ENCODE data around the gene HMCN2. TPM values are rescaled to one million over a fixed set of nuclear protein-coding genes. Genes with fewer than 3 reads are reported as not detected.
"Not testable (repeated sequence)": the region's sequence is repeated elsewhere in the genome, so short reads cannot be mapped to it uniquely, and the experiment has no call there.

HMCN2 gene
- total and polyA plus RNA-seq, 2 donors (not counting 3 experiments of a cell fraction or from before 2014, with no cell fraction given): 0.04 to 0.24 TPM

DNA sequence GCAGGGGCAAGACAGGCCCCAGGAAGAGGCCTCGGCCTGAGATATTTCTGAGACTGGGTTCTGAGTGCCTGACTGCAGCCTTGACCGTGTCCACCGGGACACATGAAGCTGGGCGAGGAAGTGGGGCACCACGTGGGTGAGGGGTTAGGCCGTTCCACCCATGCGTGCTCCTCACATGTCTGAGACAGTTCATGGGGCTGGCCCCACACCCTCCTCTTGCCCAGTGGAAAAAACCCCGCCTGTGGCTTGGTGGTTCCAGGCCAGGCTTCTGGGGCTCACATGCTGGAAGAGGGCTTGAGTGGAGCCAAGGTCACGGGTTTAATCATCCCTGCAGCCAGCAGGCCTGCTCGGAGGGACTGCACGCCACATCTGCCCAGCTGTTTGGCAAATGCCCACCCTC, 11.4 kb downstream of the HMCN2 start:
- BruUV-seq (replicated peaks): no TSS peak
- H4K20me1 ChIP-seq (replicated peaks; ENCODE audit: control insufficient read depth, extremely low read depth, insufficient read depth, low read length): no peaks in the 10 kb centered on the region
- H3K27me3 ChIP-seq (ENCODE audit: control insufficient read depth in 2 of 2, insufficient read depth in 2 of 2, low read length in 2 of 2): peaks cover 0 to 2% of the 10 kb centered on the region in 2 experiments
- no peak overlapping the region for H3K4me3 ChIP-seq (replicated peaks in 1 of 3; ENCODE audit: insufficient read depth in 1 of 3, low read depth in 1 of 3, low read length in 3 of 3)
- intact Hi-C loops (cut with micrococcal nuclease) (no loop called here), dilution Hi-C loops (cut with MboI; ENCODE audit: extremely low pct_ligation_motif_present, low sequenced_read_pairs) (no loop called here)
- ChIA-PET CTCF (interaction anchor here (0.6 to 1.0 kb wide), 2 partner anchors 24 to 219 kb away, joined by 3 read pairs; no protein-coding TSS in a partner anchor), POLR2A (no interaction called here)
- no peaks in the 10 kb centered on the region for H3K79me2 ChIP-seq (ENCODE audit: control insufficient read depth, insufficient read depth, low read length)
- no peak overlapping the region for H3K27ac ChIP-seq (ENCODE audit: insufficient read depth, low read depth, low read length)
- no peak for FAIRE-seq
- H3K9me3 ChIP-seq (replicated peaks; ENCODE audit: control insufficient read depth, insufficient read depth, low read length): no peaks in the 10 kb centered on the region
- H3K9ac ChIP-seq (replicated peaks; ENCODE audit: extremely low read depth, insufficient read depth, low read length): no peak overlapping the region
- no peak overlapping the region for H2AFZ ChIP-seq (ENCODE audit: low read depth, low read length)
- H3K4me1 ChIP-seq (ENCODE audit: control insufficient read depth, extremely low read depth, insufficient read depth, low read length): peaks cover 11% of the 10 kb centered on the region
- H3K36me3 ChIP-seq (ENCODE audit: control insufficient read depth in 2 of 2, extremely low read depth in 1 of 2, insufficient read depth in 2 of 2, low read length in 2 of 2): no peaks in the 10 kb centered on the region
- no peaks in the 10 kb centered on the region for H3K9me1 ChIP-seq (replicated peaks; ENCODE audit: control insufficient read depth, extremely low read depth, insufficient read depth, low read length)
- no peak for DNase-seq (ENCODE audit: low read depth, low spot score)
- TF ChIP-seq POLR2AphosphoS5 (IDR thresholded peaks at IDR 0.05; ENCODE audit: insufficient read depth, low read depth, low read length) (no peak), JUN (IDR thresholded peaks at IDR 0.05; ENCODE audit: borderline replicate concordance, insufficient read depth, insufficient read length, low read depth) (no peak), MYC (IDR thresholded peaks at IDR 0.05; ENCODE audit: low read depth, low read length) (no peak), GATA2 (IDR thresholded peaks at IDR 0.05; ENCODE audit: insufficient read depth, insufficient read length, low read depth, low read length) (no peak), POLR2A (IDR thresholded peaks at IDR 0.05; ENCODE audit: low read depth, low read length) (no peak), FOS (IDR thresholded peaks at IDR 0.05; ENCODE audit: borderline replicate concordance, insufficient read depth, low read length) (no peak), EZH2 (IDR thresholded peaks at IDR 0.05; ENCODE audit: borderline replicate concordance, low read depth, low read length, severe bottlenecking) (no peak)
- TF ChIP-seq, protein P1, sequence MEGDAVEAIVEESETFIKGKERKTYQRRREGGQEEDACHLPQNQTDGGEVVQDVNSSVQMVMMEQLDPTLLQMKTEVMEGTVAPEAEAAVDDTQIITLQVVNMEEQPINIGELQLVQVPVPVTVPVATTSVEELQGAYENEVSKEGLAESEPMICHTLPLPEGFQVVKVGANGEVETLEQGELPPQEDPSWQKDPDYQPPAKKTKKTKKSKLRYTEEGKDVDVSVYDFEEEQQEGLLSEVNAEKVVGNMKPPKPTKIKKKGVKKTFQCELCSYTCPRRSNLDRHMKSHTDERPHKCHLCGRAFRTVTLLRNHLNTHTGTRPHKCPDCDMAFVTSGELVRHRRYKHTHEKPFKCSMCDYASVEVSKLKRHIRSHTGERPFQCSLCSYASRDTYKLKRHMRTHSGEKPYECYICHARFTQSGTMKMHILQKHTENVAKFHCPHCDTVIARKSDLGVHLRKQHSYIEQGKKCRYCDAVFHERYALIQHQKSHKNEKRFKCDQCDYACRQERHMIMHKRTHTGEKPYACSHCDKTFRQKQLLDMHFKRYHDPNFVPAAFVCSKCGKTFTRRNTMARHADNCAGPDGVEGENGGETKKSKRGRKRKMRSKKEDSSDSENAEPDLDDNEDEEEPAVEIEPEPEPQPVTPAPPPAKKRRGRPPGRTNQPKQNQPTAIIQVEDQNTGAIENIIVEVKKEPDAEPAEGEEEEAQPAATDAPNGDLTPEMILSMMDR (IDR thresholded peaks at IDR 0.05; ENCODE audit: extremely low read depth in 1 of 2, insufficient read depth in 1 of 2, low read depth in 1 of 2, low read length in 2 of 2): no peak
- TF ChIP-seq, protein P2, sequence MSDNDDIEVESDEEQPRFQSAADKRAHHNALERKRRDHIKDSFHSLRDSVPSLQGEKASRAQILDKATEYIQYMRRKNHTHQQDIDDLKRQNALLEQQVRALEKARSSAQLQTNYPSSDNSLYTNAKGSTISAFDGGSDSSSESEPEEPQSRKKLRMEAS (IDR thresholded peaks at IDR 0.05; ENCODE audit: insufficient read depth, insufficient read length): no peak
- H3K4me2 ChIP-seq (ENCODE audit: insufficient read depth, low read length): no peak overlapping the region

DNA sequence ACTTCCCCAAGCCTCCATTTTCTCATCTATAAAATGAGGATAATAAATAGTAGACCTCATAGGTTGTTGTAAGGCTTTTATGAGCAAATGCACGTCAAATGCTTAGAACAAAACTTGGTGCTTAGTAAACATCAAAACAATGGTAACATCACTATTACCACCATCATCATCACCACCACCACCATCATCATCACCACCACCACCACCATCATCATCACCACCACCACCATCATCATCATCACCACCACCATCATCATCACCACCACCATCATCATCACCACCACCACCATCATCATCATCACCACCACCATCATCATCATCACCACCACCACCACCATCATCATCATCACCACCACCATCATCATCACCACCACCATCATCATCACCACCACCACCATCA, 12.0 kb downstream of the HMCN2 start:
- not testable (repeated sequence) for FAIRE-seq

More for the DNA sequence above, 12.0 kb downstream of the HMCN2 start:
- POLR2A ChIA-PET; H3K27me3 ChIP-seq (ENCODE audit: control insufficient read depth in 2 of 2, insufficient read depth in 2 of 2, low read length in 2 of 2); H2AFZ ChIP-seq (ENCODE audit: low read depth, low read length); H4K20me1 ChIP-seq (replicated peaks; ENCODE audit: control insufficient read depth, extremely low read depth, insufficient read depth, low read length); H3K4me3 ChIP-seq (replicated peaks in 1 of 3; ENCODE audit: insufficient read depth in 1 of 3, low read depth in 1 of 3, low read length in 3 of 3); H3K36me3 ChIP-seq (ENCODE audit: control insufficient read depth in 2 of 2, extremely low read depth in 1 of 2, insufficient read depth in 2 of 2, low read length in 2 of 2); H3K9me1 ChIP-seq (replicated peaks; ENCODE audit: control insufficient read depth, extremely low read depth, insufficient read depth, low read length); DNase-seq (ENCODE audit: low read depth, low spot score); intact Hi-C loops (cut with micrococcal nuclease); dilution Hi-C loops (cut with MboI; ENCODE audit: extremely low pct_ligation_motif_present, low sequenced_read_pairs); H3K9me3 ChIP-seq (replicated peaks; ENCODE audit: control insufficient read depth, insufficient read depth, low read length); H3K79me2 ChIP-seq (ENCODE audit: control insufficient read depth, insufficient read depth, low read length); BruUV-seq (replicated peaks); H3K4me1 ChIP-seq (ENCODE audit: control insufficient read depth, extremely low read depth, insufficient read depth, low read length); H3K4me2 ChIP-seq (ENCODE audit: insufficient read depth, low read length); H3K9ac ChIP-seq (replicated peaks; ENCODE audit: extremely low read depth, insufficient read depth, low read length); H3K27ac ChIP-seq (ENCODE audit: insufficient read depth, low read depth, low read length): not testable (repeated sequence)
- CTCF ChIA-PET: interaction anchor here (0.6 to 1.0 kb wide), 2 partner anchors 23 to 219 kb away, joined by 3 read pairs; no protein-coding TSS in a partner anchor
